ENCODE data around the gene GJA3. TPM values are rescaled to one million over a fixed set of nuclear protein-coding genes. Genes with fewer than 3 reads are reported as not detected.

Gene GJA3
- total RNA-seq, 1 donor from 2014 or later: 0.59 TPM

DNA sequence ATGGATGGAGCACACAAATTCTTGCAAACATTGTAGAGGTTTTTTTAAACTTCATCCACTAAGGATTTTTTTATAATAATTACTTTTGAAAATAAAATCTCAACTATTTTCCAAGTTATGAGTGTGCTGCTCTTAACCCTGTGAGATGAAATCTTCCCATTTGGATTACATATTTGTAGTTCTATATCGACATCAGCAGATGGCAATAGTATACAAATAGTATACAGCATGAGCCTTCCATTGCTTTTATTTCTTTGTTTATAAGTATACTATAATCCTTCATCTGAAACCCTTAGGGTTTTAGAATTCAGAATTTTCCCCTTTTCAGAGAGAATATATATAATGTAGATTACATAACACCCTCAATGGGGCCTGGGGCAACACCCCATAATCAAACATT lies 70.5 kb downstream of the GJA3 start:
- Histone ChIP-seq H3K9ac (ENCODE audit: low read length) (no peak overlapping the region), H3K4me1 (ENCODE audit: insufficient read depth, low read length) (no peaks in the 10 kb centered on the region), H3K79me2 (ENCODE audit: insufficient read depth, low read length) (no peaks in the 10 kb centered on the region), H4K20me1 (ENCODE audit: insufficient read depth, low read length) (no peaks in the 10 kb centered on the region), H3K27me3 (ENCODE audit: insufficient read depth, low read length) (no peaks in the 10 kb centered on the region), H3K9me3 (ENCODE audit: insufficient read depth, low read depth, low read length) (no peaks in the 10 kb centered on the region), H3K4me3 (ENCODE audit: insufficient read depth, low read depth, low read length) (no peak overlapping the region), H3K36me3 (ENCODE audit: insufficient read depth, low read length) (peaks cover 13% of the 10 kb centered on the region), H3K27ac (ENCODE audit: low read depth, low read length) (no peak overlapping the region), H3K4me2 (ENCODE audit: low read length) (no peak overlapping the region), H2AFZ (ENCODE audit: low read depth, low read length) (no peak overlapping the region)
- no peak overlapping the region for H3K27ac Mint-ChIP-seq (ENCODE audit: unreplicated experiment)
- peaks cover 1% of the 10 kb centered on the region for H3K4me1 Mint-ChIP-seq (ENCODE audit: low read depth, unreplicated experiment)
- no peaks in the 10 kb centered on the region for H3K9me3 Mint-ChIP-seq (ENCODE audit: unreplicated experiment)
- H3K27me3 Mint-ChIP-seq (ENCODE audit: low read depth, unreplicated experiment): no peaks in the 10 kb centered on the region
- H3K4me3 Mint-ChIP-seq (ENCODE audit: unreplicated experiment): no peak overlapping the region
- no peak for FAIRE-seq
- DNase-seq (ENCODE audit: low read depth): no peak
- TF ChIP-seq, protein P1, sequence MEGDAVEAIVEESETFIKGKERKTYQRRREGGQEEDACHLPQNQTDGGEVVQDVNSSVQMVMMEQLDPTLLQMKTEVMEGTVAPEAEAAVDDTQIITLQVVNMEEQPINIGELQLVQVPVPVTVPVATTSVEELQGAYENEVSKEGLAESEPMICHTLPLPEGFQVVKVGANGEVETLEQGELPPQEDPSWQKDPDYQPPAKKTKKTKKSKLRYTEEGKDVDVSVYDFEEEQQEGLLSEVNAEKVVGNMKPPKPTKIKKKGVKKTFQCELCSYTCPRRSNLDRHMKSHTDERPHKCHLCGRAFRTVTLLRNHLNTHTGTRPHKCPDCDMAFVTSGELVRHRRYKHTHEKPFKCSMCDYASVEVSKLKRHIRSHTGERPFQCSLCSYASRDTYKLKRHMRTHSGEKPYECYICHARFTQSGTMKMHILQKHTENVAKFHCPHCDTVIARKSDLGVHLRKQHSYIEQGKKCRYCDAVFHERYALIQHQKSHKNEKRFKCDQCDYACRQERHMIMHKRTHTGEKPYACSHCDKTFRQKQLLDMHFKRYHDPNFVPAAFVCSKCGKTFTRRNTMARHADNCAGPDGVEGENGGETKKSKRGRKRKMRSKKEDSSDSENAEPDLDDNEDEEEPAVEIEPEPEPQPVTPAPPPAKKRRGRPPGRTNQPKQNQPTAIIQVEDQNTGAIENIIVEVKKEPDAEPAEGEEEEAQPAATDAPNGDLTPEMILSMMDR (IDR thresholded peaks at IDR 0.05; ENCODE audit: insufficient read depth, low read depth, low read length): no peak
- TF ChIP-seq EZH2 (IDR thresholded peaks at IDR 0.05; ENCODE audit: insufficient read depth, low read length): no peak
- H3K36me3 Mint-ChIP-seq (ENCODE audit: low read depth, unreplicated experiment): peaks cover 5% of the 10 kb centered on the region

Other genes starting within 250 kb of the GJA3 start
- gene ZMYM2, start 202.3 kb downstream of the GJA3 start, total RNA-seq: 103 and 109 TPM in 2 replicates
- gene GJB2, start 31.9 kb upstream of the GJA3 start, total RNA-seq: 4.6 and 23.2 TPM in 2 replicates
- gene GJB6, start 71.3 kb upstream of the GJA3 start, total RNA-seq: not detected in 2 replicates

Measured in astrocyte (in vitro differentiated cells and primary cell).